GM19452 (cell line): ENCODE measurements around the gene PFN3.
A peak's percentile ranks its signal among the peaks of the same experiment; 100 is the strongest.

Experiments used
- ATAC-seq: cut with Tn5 transposase; IDR thresholded peaks from one replicate; pipeline ENCODE4 v1.9.1; 2021; ENCODE audit not compliant: unreplicated experiment

The PFN3 gene

DNA sequence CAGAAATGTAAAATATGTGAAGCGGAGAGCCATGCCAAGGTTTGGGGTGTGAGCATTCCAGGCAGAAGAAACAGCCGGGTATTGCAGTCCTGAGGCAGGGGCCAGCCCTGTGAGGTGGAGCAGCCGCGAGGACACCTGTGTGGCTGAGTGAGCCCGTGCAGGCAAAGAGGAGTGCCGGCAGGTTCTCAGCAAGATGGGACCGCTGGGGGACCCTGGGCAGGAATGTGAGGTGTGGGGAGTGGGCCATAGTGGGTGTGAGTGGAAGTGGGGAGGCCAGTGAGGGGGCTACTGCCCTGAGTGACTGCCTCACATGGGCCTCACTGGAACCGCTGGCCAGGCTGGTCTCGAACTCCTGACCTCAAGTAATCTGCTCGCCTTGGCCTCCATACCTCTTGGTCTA, 38.0 kb upstream of the PFN3 start:
- no peak for ATAC-seq

DNA sequence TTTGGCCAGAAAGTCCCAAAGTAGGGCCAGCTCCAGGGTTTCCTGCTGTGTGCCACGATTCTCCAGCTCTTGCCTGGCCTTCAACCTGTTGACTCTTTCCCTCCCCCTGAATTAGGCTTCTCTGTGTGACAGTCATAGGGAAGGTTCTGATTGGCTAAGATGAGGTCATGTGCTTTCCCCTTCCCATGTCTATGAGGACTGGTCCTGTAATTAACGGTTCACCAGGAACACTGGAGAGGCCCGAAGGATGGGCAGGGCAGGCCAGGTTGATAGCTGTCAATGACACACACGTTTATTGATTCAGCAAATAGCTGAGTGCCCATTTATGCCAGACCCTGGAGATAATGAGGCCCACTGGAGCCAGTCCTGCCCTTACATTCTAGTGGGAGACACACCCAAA, 37.2 kb upstream of the PFN3 start:
- no peak for ATAC-seq

DNA sequence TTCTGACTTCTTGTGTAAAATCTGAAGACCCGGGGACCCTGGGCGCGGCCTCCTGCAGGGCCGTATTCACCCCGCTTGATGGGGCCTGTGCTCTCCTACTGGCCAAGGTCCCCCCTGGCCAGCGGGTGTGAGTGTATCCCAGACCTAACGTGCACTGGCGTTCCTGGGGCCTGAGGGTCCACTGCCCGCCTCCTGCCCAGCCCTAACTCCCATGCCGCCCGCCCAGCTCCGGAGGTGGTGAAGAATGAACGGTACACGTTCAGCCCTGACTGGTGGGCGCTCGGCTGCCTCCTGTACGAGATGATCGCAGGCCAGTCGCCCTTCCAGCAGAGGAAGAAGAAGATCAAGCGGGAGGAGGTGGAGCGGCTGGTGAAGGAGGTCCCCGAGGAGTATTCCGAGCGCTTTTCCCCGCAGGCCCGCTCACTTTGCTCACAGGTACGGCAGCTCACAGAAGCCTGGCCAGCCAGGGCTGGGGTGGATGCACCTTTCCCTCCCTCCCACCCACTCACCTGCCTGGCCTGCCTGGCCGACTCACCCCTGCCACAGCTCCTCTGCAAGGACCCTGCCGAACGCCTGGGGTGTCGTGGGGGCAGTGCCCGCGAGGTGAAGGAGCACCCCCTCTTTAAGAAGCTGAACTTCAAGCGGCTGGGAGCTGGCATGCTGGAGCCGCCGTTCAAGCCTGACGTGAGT, 35.5 kb upstream of the PFN3 start:
- ATAC-seq: no peak

DNA sequence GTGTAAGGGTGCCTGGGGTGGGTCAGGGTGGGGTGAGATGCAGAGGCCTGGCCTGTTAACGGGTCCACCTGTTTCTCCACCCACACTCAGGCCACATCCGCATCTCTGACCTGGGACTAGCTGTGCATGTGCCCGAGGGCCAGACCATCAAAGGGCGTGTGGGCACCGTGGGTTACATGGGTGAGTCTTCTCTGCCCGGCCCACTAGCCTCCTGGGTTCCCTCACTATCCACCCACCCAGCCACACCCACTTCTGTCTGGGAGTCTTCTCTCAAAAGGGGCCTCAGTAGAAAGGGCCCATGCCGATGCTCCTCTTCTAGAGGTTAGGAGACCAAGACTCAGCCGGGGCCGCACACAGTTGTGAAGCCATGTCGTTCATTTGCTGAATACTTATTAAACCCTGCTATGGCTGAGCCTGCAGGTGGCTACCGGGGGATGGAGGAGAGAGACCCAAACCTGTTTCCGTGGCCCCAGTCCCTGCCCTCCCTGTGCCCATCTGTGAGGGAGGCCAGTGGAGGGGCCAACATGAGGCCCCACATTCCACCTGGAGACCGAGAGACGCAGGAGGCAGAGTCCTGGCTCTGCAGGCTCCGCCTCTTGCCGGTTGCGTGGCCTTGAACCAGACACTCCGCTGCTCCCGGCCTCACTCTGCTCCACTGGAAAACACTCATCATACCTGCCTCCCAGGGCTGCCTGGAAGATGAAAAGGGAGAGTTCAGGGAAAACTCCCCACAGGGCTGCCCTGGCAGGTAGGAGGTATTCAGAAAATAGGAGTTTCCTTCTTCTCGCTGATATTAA, 34.7 kb upstream of the PFN3 start:
- ATAC-seq: no peak

DNA sequence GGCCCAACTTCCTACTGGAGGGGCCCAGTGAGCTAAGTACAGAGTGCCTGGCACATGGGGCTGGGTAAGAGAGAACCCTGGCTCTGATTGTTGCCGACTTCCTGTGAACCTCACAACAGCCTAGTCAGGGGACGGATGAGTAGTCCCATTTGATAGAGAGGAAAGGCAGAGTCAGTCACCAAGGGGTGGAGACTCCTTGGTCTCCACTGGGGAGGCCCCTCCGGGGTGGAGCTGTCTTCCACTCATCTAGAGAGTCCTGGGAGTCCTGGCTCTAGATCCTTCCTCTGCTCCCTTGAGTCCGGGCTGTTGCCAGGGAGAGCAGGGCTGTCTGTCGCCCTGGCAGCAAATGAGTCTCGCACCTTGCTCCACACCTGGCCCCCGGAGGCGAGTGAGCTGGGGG, 34.0 kb upstream of the PFN3 start:
- ATAC-seq: no peak

DNA sequence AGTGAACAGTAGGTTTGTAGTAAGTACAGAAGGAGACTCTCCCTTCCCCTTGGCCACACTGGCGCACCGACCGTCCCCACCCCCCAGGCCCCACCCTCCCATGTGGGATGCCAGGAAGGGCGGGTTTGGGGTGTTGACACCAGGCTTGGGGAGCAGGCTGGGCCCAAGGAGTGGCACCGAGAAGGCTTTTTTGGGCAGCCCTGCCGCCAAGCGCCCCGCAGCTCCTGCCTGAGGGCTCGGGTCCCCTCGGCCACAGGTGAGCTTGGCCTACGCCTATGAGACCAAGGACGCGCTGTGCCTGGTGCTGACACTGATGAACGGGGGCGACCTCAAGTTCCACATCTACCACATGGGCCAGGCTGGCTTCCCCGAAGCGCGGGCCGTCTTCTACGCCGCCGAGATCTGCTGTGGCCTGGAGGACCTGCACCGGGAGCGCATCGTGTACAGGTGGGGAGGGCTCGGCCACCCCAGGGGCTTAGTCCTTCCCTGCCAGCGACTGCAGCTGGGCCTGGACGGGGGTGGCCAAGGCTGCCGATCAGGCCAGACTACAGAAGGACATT, 33.3 kb upstream of the PFN3 start:
- no peak for ATAC-seq

DNA sequence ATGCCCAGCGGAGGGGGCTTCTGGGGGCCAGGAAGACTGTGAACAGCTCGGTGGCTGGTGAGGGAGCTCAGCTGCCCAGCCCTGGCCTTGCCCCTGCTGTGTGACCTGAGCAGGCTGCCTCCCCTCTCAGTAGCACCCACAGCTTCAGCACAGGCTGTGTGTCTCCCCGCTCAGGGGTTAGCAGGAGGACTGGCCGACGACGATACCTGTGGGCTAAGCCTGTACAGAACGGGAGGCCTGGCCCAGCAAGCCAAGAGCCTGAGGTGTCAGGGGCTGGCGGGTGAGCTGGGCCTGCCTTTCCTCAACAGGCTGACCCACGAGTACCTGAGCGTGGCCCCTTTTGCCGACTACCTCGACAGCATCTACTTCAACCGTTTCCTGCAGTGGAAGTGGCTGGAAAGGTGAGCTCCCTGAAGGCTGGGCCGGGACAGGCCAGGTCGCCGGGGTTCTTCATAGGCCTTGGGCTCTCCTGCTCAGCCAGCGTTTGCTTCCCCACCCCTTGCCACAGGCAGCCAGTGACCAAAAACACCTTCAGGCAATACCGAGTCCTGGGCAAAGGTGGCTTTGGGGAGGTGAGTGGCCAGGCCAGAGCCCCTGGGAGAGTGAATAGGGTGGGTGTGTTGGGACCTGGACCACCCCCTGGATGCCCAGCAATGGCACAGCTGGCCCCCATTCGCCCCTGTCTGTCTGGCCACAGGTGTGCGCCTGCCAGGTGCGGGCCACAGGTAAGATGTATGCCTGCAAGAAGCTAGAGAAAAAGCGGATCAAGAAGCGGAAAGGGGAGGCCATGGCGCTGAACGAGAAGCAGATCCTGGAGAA, 32.6 kb upstream of the PFN3 start:
- no peak for ATAC-seq

DNA sequence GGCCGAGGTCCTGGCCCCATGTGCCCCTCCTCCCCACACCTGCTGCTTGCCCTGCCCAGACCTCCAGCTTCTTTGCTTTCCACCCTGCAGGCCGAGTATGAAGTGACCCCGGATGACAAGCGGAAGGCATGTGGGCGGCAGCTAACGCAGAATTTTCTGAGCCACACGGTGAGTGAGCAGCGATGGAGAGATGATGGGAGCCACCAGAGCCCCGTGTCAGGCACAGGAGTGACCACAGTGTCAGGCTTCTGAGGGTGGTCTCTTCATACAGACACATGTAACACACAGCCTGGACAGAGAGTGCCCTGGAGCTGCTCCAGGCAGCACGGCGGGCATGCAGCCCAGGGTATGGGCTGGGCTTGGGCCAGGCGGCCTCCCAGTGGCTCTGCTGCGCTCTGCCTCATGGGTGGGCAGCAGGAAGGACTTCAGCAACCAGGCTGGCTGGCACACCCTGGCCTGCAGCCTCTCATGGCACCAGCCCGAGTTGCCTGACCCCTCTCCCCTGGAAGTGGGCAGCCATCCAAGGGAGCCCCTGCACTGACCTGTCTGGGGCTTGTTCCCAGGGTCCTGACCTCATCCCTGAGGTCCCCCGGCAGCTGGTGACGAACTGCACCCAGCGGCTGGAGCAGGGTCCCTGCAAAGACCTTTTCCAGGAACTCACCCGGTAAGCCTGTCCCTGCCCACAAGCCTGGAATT, 31.8 kb upstream of the PFN3 start:
- no peak for ATAC-seq

DNA sequence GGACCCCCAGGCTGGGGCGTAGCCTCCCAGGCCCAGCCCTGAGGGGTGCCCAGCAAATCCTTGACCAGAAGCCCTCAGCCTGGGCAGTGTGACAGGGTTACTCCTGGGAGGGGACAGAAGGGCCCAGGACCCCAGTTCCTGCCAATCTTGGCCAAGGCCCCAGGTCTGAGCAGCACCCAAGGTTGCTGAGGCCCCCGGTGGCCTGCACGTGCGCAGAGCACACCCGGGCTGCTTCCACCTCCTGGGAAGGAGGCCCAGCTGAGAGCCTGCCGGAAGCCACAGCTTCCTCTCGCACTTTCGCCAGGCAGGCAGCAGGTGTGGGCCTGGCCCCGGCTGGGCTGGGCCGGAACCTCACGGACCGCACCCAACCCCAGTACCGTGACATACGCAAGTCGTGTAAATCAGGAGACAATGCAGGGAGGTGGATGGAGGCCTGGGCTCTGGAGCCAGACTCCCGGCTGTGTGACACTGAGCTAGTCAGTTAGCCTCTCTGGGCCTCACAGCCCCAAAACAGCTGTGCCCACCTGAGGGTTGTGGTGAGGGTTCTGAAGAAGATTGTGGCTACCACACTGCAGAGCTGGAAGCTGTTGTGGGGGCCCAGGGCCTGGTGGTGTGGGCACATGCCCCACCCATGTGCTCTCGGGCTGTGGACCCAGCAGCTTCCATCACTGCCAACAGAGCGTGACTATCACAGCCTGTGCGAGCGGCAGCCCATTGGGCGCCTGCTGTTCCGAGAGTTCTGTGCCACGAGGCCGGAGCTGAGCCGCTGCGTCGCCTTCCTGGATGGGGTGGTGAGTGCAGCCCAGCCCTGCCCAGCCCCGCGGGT, 31.1 kb upstream of the PFN3 start:
- peak; percentile 45 for ATAC-seq

DNA sequence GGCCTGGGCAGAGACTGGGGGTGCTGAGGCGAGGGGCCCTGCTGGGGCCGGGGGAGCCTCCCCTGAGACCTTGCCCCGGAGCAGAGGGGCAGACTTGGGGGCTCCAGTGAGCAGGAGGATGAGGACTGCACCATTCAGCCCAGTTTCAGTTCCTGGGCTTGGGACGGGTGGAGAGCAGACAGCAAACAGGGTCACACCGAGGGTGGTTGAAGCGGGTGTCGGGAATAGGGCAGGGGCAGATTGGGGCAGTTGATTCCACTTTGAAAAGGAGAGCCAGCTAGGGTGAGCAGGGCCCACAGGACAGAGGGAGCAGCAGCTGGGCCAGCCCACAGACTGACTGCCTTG, 30.5 kb upstream of the PFN3 start:
- ATAC-seq: no peak

DNA sequence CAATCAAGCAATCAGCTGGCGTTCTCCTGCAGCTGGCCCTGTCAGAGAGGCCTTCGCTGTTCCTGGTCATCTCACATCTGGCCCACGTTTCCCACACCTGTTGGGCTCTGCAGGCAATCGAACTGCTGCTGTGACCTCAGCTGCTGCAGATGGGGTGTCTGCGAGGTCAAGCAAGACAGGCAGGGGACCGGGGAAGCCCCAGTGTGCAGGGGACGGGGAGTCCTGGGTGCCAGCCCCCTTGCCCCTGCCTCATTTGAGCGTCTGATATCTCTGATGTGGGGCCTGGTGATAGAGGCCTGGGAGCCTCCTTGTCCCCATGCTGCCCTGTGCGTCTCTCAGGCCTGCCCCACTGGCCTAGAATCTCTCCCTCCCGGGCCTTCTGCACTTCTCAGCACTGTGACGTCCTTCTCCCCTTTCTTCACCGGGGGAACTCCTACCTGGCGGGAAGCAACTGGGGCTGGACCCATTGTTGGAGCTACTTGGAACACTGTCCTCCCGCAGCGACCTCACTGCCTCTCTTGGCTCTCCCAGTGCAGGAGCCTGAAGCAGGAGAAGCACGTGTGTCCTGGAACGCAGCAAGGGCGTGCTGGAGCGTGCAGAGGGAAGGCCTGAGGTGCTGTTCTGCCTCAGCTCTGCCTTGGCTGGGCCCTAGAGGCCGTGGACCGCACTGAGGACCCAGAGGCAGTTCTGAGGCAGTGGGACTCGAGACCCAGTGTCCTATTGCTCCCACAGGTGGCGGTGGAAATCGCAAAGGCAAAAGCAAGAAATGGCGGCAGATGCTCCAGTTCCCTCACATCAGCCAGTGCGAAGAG, 29.9 kb upstream of the PFN3 start:
- ATAC-seq: no peak

DNA sequence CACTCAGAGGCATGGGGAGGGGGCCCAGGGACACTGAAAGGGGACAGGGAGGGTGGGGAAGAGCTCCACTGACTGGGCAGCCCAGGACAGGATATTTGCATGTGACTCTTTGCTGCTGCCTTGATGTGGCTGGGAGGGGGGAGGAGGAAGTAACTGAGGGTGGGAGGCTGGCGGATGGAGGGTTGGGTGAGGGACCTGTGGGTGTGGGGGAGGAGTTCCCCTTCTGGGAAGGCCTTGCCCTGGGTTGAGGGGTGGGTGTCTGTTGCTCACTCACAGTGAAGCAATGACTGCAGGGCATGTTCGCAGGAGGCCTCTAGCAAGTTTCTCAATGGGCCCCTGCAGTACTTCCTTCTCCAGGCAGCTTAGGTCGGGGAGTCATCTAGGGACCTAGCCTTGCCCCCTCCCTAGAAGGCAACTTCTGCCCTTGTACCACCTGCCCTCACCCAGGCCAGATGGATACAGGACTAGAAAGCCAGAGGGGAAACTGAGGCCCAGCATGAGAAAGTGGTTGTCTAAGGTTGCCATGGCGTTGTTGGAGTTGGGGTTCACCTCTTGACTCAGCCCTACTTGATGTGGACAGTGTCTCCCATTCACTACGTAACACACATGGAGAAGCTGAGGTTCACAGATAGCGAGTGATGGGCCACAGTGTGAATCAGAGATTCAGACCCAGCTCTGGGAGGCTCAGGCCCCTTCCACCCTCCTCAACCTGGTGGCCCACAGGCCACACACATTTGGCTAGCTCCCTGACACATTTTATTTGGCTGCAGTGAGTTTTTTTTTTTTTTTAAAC, 29.0 kb upstream of the PFN3 start:
- ATAC-seq: no peak

DNA sequence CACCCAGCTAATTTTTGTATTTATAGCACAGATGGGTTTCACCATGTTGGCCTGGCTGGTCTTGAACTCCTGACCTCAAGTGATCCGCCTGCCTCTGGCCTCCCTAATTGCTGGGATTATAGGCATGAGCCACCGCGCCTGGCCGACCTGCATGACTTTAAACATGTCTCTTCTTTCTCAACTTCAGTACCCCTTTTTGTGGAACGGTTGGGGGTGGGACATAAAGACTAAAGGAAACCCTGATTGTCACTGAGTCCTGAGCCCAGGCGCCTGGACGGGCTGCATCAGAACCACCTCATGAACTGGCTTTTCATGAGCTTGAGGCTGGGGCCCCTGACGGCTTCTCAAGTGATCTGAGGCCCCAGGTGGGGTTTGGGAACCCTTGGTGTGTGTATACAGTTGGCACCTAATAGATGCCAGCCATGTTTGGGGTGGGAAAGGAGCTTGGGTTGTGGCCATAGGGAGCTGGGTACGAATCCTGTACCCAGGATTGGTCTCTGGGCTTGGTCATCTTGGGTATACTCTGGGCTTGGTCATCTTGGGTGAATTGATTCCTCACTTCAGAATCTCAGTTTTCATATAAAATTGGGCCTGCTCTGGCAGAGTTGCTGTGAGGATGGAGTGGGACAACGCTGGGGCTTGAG, 28.2 kb upstream of the PFN3 start:
- no peak for ATAC-seq

DNA sequence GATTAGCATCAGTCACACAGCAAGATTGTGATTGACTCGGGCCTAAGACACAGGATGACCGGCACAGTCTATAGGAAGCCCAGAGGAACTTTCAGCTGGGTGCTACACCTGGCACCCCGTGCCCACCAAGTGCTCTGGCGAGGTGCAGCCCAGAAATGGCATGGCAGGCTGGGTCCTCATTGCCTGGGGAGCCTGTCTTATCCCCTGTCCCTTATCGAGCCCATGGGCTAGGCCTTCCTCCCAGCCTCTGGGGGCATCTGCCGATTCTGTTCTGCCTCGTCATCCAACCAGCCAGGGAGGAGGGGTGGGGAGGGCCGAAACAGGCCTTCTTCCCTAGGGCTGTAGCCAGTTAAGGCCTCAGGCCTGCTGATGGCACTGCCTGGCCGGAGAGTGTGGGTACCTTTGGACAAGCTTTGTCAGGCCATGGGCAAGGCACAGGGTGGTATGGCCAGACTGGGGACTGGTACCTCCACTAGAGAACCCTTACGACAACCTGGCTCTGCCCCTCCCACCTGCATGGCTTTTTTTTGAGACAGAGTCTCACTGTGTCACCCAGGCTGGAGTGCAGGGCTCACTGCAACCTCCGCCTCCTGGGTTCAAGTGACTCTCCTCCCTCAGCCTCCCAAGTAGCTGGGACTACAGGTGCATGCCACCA, 27.6 kb upstream of the PFN3 start:
- no peak for ATAC-seq

DNA sequence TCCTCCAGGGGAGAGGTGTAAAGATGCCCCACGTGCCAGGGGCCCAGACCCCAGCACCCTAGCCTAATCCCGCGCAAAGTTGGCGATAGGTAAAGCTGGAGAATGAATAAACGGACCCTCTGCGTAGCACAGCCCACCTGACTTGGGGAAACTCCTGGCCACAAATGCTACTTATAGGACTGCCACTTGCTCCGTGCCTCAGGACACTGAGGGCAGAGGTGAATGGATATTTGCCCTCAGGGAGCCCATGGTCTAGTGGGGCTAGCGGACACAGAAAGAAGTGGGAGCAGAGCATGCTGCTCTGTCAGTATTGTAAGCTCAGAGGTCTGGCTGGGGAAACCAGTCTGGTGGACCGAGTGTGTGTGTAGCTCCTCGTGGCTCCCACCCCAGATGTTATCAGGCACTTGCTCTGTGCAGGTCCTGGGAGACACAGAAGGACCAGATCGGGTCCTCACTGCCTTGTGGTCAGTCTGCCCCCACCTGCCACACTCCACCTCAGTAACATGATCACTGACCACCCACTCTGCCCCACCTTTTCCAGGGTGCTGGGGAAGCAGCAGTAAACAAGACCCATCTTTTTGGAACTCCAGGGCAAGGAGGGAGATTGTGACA, 26.9 kb upstream of the PFN3 start:
- ATAC-seq: no peak

DNA sequence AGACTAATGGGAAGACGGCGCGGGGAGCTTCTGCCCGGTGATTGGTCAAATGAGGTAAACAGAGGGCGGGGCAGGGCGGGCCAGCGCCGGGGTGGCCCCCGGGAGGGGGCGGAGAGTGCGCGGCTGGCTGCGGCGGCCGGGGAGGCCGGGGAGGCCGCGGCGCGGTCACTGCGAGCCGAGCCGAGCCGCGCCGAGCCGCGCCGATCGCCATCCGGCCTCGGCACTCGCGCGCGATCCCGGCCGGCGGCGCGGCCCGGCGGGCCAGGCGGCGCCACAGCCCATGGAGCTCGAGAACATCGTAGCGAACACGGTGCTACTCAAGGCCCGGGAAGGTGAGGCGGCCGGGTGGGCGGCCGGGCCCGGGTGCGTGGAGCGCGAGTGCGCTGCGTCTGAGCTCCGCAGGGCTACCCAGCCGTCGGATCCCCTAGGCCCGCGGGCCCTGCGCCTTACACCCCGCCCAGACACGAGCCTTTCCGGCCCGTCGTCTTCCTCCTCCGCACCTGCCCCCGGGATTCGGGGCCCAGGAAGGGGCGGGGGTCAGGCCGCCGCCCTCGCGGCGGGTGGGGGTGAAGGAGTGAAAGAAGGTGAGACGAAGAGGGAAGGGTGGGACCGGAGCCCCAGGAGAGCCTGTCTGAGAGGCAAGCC, 26.2 kb upstream of the PFN3 start, which contains the start of gene GRK6:
Gene GRK6, plus strand, starts transcription at position 111 of the 645 bp plus-strand sequence. Its CDS starts 170 bp downstream, at position 281.
- ATAC-seq: peak; percentile 5
